Germinal center (tissue), 1 donor: ENCODE results near the gene PLPPR1.

Experiments used
- DNase-seq: peaks from one replicate; pipeline ENCODE4 v3.0.0; 2012; ENCODE audit warnings: mixed read lengths, low spot score

The PLPPR1 gene

GRCh38 chr9:101047848-101048397, 19.4 kb downstream of the PLPPR1 start:
- no peak for DNase-seq

DNA sequence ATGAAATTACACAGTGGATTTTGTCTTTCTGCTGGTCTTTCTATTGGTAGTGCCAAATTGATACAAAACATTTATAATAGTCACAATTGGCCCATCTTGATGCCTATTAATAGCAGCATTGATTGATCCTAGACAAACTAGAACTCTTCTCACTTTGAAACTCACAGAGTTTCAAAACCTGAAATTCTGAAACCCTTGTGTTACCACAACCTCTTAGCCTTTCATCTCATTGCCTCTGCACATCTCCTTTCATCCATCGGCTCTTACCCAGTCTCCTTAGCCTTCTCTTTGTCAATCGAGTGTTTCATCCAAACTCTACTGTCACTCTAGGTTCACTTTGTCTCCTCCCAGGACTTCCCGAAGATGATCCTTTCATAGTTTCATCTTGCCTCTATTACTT, 22.1 kb downstream of the PLPPR1 start:
- DNase-seq, result no peak

DNA sequence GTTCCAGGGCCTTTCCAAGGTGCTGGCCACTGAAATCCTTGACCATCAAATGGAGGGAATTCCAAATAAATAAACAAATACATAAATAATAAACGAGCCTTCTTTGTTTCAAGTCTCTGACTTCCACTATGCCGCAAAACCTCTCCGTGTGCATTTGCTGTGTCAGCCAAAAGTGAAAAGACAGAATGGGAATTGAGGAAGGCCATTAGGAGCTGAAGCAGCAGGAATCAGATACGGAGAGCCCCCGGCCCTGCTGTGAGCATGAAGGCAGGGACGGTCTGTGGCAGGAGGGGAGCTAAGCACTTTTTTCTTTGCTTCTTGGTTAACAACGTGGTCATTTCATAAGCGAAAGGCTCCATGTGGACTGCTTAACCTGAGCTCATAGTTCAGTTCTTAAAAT, 26.1 kb downstream of the PLPPR1 start:
- DNase-seq, result no peak

DNA sequence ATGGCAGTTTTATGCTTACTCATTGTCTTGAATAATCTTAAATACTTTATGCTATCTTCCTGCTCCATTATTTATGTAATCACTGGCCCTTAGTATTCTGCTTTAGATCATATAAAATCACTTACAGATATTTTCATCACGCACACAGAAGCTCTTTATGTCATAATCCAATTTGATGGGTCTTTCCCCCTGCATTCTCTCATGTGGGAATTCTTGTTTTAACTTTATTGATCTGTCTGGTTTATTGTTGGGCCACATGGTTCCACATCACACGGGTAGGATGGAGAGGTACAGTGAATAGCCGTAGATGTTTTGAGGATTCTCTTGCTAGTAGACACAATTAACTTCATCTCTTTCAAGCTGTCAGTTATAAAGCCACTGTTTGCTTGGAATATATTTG, 27.0 kb downstream of the PLPPR1 start:
- no peak for DNase-seq

GRCh38 chr9:101062686-101063085, 34.2 kb downstream of the PLPPR1 start:
- DNase-seq, result no peak

GRCh38 chr9:101063192-101063591, 34.7 kb downstream of the PLPPR1 start:
- no peak for DNase-seq

DNA sequence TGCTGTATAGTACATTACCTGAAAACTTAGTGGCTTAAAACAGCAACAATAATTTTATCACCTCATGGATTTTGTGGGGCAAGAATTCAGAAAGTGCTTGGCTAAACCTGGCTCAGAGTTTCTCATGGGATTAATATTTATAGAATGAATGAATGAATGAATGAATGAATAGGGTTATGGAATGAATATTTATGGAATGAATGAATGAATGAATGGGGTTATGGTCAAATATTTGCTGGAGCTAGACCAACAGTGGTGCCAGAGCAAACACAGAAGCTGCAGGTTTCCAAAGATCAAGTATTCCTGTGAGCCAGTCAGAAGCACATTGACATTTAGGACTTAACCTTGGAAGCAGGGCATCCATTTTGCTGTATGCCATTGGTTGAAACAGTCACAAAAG, 35.7 kb downstream of the PLPPR1 start:
- DNase-seq, result no peak

DNA sequence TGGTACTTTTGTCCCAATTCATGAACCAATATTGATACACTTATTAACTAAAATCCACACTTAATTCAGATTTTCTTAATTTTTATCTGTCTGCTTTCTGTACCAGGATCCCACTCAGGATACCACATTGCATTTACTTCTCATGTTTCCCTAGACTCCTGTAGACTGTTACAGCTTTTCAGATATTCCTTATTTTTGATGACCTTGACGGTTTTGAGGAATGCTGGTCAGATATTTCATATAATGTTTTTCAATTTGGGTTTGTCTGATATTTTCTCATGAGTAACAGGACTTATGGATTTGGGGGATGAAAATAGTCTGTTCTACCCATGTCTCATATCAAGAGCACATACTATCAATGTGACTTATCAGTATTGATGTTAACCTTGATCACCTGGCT, 37.4 kb downstream of the PLPPR1 start:
- DNase-seq, result no peak

DNA sequence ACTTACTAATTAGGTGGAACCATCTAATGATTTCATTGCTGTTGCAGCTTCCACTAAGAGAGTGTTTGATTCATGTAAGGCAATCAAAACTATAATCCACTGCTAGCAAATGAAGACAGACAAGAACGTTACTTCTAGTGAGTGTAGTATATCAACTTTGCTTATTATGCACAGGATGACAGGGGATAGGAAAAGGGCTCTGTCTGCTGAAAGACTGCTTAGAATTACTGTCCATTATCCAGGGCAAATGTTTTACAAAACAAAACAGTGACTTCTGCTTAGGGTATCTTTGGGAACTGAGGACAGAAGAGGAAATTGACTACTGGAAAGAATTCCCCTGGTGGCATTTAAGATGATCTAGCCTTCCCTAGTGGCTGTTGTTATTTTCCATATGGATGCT, 40.2 kb downstream of the PLPPR1 start:
- no peak for DNase-seq

GRCh38 chr9:101072259-101072658, 43.7 kb downstream of the PLPPR1 start:
- no peak for DNase-seq

DNA sequence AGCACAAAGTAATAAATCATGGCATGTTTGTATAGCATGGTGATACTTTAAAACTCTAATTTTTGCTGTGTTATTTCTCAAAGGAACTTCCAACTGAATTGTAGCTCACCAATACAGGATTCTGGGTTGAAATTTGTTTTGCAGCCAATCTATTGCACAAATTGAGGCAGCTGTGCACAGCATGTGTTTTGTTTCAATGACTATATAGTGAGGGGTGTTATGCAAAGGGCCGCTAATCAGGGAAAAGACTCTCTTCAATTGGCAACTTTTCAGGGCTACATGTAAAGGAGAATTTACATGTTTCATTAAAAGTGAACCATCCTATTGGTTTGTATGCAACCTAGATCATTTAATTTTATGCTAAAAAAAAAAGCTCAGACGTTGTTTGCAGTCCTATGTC, 44.6 kb downstream of the PLPPR1 start:
- no peak for DNase-seq

DNA sequence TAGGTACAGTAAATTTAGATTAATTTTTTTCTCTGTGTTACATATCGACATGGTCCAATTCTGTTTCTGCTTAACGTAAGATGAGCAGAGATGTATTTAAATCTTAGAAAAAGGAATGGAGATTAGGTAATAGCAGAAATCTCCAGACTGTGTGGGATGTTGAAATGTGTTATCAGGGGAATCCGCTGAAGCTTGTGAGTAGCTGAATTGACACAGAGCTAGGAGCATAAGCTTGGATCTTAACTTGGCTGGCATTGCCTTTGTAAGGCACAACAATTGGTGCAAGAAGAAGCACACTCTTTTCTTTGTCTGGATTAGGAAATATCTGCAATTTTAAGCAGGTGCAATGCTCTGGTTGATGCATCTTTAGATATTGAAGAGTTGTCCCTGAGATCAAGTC, 53.1 kb downstream of the PLPPR1 start:
- no peak for DNase-seq

- DNase-seq, result no peak
Observed at GRCh38 chr9:101083448-101084202, 55.1 kb downstream of the PLPPR1 start.

DNA sequence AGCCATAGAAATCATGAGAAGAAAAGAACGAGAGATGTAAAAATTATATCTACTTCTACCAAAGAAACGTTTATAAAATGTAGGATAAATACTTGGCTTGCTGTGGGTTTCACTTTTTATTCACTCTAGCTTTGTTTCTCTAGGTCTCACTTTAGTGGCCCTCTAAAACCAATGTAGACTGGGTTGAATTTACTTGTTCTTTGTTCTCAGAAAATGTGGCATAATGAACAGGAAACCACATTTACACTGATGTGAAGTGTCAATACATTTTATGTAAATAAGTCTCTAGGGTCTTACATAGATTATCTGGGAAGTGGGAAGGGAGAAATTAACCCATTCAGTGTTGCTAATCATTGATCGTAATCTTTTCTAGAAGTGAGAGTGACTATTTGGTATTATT, 58.9 kb downstream of the PLPPR1 start:
- DNase-seq, result no peak

GRCh38 chr9:101092922-101093321, 64.4 kb downstream of the PLPPR1 start:
- no peak for DNase-seq

DNA sequence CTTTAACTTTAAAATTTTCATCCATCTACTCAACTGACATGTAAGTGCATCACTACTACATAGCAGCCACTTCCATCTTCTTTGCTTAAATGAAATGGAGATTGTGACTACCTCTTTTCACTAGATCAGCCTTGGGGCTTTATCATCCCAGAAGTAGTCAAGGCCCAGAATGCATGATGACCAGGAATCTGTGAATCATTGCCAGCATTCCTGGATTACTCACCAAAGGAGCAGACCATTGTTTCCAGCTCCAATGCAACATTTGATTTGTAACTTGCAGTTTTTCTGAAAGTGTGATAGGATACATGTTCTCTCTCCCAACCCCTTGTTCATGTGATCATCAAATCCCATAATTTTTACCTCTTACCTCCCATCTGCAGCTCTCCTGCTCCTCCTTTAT, 65.1 kb downstream of the PLPPR1 start:
- DNase-seq, result no peak

GRCh38 chr9:101094686-101095085, 66.2 kb downstream of the PLPPR1 start:
- DNase-seq, result no peak

DNA sequence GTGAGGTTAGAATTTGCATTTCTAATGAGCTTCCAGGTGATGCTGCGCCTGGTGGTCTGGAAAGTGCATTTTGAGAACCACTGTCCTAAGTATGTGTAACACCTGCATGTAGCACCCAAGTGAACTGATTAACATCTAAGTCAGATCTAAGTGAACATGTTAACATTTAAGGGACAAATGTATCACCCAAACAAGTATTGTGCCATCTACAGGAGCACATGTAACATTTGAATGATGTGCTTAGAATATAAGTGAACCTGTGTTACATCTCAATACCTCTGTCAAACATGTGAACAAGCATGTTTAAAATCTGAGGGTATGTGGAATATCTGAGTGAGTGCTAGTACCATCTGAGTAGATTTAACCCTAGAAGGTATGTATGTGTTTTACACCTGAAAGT, 68.7 kb downstream of the PLPPR1 start:
- DNase-seq, result no peak

- DNase-seq, result no peak
Observed at GRCh38 chr9:101098392-101098791, 69.9 kb downstream of the PLPPR1 start.

- no peak for DNase-seq
Observed at GRCh38 chr9:101114317-101114716, 85.8 kb downstream of the PLPPR1 start.

GRCh38 chr9:101115102-101115501, 86.6 kb downstream of the PLPPR1 start:
- no peak for DNase-seq

GRCh38 chr9:101117161-101117560, 88.6 kb downstream of the PLPPR1 start:
- no peak for DNase-seq

DNA sequence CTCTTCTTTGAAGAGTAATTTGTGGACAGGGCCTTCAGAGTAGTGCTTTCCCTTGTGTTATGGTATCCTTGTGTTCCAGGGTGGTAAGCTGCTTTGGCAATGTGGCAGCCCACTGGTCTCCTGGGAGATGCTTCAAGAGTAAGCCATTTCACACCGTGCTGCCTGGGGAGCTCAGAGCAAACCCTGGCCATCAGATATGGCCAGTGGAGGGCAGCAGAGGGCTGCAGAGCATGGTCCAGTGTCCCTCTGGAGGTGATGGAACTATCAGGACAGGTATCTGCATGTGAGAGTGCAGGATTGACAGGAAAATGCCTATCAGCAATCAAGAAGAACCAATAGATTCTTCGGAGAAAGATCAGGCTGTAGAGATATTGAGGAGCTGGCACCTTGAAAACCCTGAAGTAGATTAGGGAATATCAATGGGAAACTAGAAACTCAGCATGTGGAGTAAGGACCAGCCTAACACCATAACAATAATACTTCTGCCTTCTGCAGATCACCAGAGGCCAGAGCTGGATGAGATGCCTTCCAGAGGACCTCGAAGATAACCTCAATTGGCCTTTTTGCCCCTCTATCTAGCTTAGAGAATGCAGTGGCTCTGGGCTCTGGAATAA, 90.8 kb downstream of the PLPPR1 start:
- DNase-seq, result no peak
